K562 (cell line): ENCODE measurements around the gene TMEM132C. TPM values are rescaled to one million over a fixed set of nuclear protein-coding genes. Genes with fewer than 3 reads are reported as not detected.

Experiments
- ATAC-seq: fragments of 200-7000 bp; cut with Tn5 transposase; 3 replicates; pipeline ENCODE4 v1.9.1; 2020; ENCODE audit warnings: moderate library complexity
- BruUV-seq: library from RNA; stranded (reverse); fragments of 400-500 nt; replicated peaks from 2 replicates; lab custom pipeline; 2021; lab: Mats Ljungman, UMichigan
- CTCF ChIA-PET: fragments of 300-600 bp; formaldehyde crosslinking; extraction: SDS; loops from one replicate; lab custom pipeline; 2021; ENCODE audit warnings: low intra/inter-chr PET ratio; lab: Yijun Ruan, JAX
- POLR2A ChIA-PET: fragments of 300-600, 350-650 bp; sonication (Branson Sonifier 250); formaldehyde crosslinking; extraction: SDS; loops from one replicate; lab custom pipeline; 2021; ENCODE audit warnings: antibody characterized with exemption, inconsistent platforms; lab: Yijun Ruan, JAX
- DNase-seq, 4 experiments: peaks; one replicate each; pipeline versions ENCODE4 v3.0.0 to v3.0.0-alpha.2; 2011 to 2018; ENCODE audit warnings: low spot score in 3 of 4, mixed read lengths in 3 of 4; ENCODE audit errors: extremely low read depth in 1 of 4
- FAIRE-seq: peaks from 2 replicates; lab custom pipeline; 2011; peaks lifted over from hg19 to GRCh38; lab: Jason Lieb, UNC
- H2AFZ ChIP-seq: 2 replicates; pipeline ENCODE4 v1.6.0; 2011; ENCODE audit warnings: low read depth, low read length, control low read depth, inconsistent platforms
- H3K27ac ChIP-seq: fragments of 200-600 bp; 3 replicates; pipeline ENCODE4 v1.8.0; 2011; ENCODE audit warnings: low read depth, mild to moderate bottlenecking, control low read depth, inconsistent platforms, low read length, moderate library complexity, mixed read lengths; ENCODE audit errors: extremely low read depth
- H3K27me3 ChIP-seq, 2 experiments: fragments of 300-600 bp in 1 of 2; 2 replicates in 1 of 2; 3 replicates in 1 of 2; pipeline versions ENCODE4 v1.6.0 to v1.8.0; 2011; ENCODE audit warnings: inconsistent platforms in 2 of 2, low read length in 2 of 2, mild to moderate bottlenecking in 1 of 2, mixed read lengths in 1 of 2, moderate library complexity in 1 of 2; ENCODE audit not compliant: control insufficient read depth in 2 of 2, insufficient read depth in 2 of 2
- H3K36me3 ChIP-seq: fragments of 300-600 bp; 3 replicates; pipeline ENCODE4 v1.8.0; 2011; ENCODE audit warnings: mild to moderate bottlenecking, low read length, inconsistent platforms; ENCODE audit not compliant: control insufficient read depth, insufficient read depth
- H3K4me1 ChIP-seq, 2 experiments: fragments of 200-600 bp in 1 of 2; replicated peaks in 1 of 2; 2 replicates in 1 of 2; 3 replicates in 1 of 2; pipeline versions ENCODE4 v1.5.1 to v1.8.0; 2011; ENCODE audit warnings: inconsistent platforms in 2 of 2, low read length in 2 of 2, mild to moderate bottlenecking in 1 of 2, mixed read lengths in 1 of 2, moderate library complexity in 1 of 2; ENCODE audit not compliant: control insufficient read depth in 2 of 2, insufficient read depth in 2 of 2
- H3K4me2 ChIP-seq: 2 replicates; pipeline ENCODE4 v1.6.1; 2011; ENCODE audit warnings: low read length, control low read depth, inconsistent platforms, mixed read lengths; ENCODE audit not compliant: insufficient read depth
- H3K4me3 ChIP-seq: fragments of 200-600 bp; sonication (generic), shearing (Covaris generic); 2 replicates; pipeline ENCODE4 v1.5.1; 2016; ENCODE audit warnings: control low read depth, inconsistent platforms
- H3K79me2 ChIP-seq: fragments of 200-600 bp; 3 replicates; pipeline ENCODE4 v1.8.0; 2011; ENCODE audit warnings: low read length, inconsistent platforms; ENCODE audit not compliant: control insufficient read depth, insufficient read depth
- H3K9ac ChIP-seq, 2 experiments: 2 replicates each; pipeline versions ENCODE4 v1.6.0 to v1.6.1; 2011; ENCODE audit warnings: low read depth in 2 of 2, low read length in 2 of 2, control low read depth in 1 of 2, inconsistent platforms in 1 of 2, mild to moderate bottlenecking in 1 of 2, mixed read lengths in 1 of 2; ENCODE audit not compliant: insufficient read depth in 1 of 2
- H3K9me1 ChIP-seq: one replicate; pipeline ENCODE4 v1.6.0; 2011; ENCODE audit warnings: inconsistent platforms, mild to moderate bottlenecking, low read length, moderate library complexity; ENCODE audit not compliant: control insufficient read depth, insufficient read depth
- H3K9me3 ChIP-seq: replicated peaks from 2 replicates; pipeline ENCODE4 v1.5.1; 2011; ENCODE audit warnings: low read depth, low read length, inconsistent platforms; ENCODE audit not compliant: control insufficient read depth, insufficient read depth
- H4K20me1 ChIP-seq: replicated peaks from 2 replicates; pipeline ENCODE4 v1.6.1; 2011; ENCODE audit warnings: low read length, inconsistent platforms, mixed read lengths; ENCODE audit not compliant: control insufficient read depth, insufficient read depth
- ADNP ChIP-seq: fragments of 200-800 bp; sonication (Bioruptor generic); IDR thresholded peaks from 2 replicates; pipeline ENCODE4 v1.6.1; 2016; ENCODE audit warnings: missing genetic modification characterization, missing compliant biosample characterization
- CEBPB ChIP-seq: fragments of 450-650 bp; IDR thresholded peaks from 2 replicates; pipeline ENCODE4 v1.6.1; 2016; ENCODE audit warnings: missing genetic modification characterization, missing compliant biosample characterization
- CHD2 ChIP-seq: IDR thresholded peaks from 2 replicates; pipeline ENCODE4 v1.6.1; 2011; ENCODE audit warnings: low read depth, low read length
- CREM ChIP-seq: IDR thresholded peaks from 2 replicates; pipeline ENCODE4 v1.6.1; 2014; ENCODE audit warnings: antibody characterized with exemption, low read depth
- ELF1 ChIP-seq: fragments of 200-800 bp; sonication (Bioruptor generic); IDR thresholded peaks from 2 replicates; pipeline ENCODE4 v1.6.1; 2016; ENCODE audit warnings: missing genetic modification characterization, missing compliant biosample characterization
- ELK1 ChIP-seq: sonication (generic); formaldehyde crosslinking; IDR thresholded peaks from 2 replicates; pipeline ENCODE4 v1.8.1; 2022; ENCODE audit warnings: missing genetic modification reagents
- EP300 ChIP-seq: IDR thresholded peaks from 2 replicates; pipeline ENCODE4 v1.6.1; 2012; ENCODE audit warnings: low read length, improper control_type of control experiment
- KDM2B ChIP-seq: fragments of 250-450 bp; sonication (Bioruptor Pico); IDR thresholded peaks from 2 replicates; pipeline ENCODE4 v1.8.0; 2021; ENCODE audit warnings: mild to moderate bottlenecking, moderate library complexity
- KLF10 ChIP-seq: fragments of 250-450 bp; sonication (Bioruptor Pico); IDR thresholded peaks from 2 replicates; pipeline ENCODE4 v1.6.1; 2021; ENCODE audit warnings: matching md5 sums
- RBM17 ChIP-seq: fragments of 200-400 bp; formaldehyde crosslinking; IDR thresholded peaks from 2 replicates; pipeline ENCODE4 v1.6.1; 2017; ENCODE audit warnings: low read depth, mild to moderate bottlenecking, low read length, borderline replicate concordance
- TOE1 ChIP-seq, 2 experiments: fragments of 450-650 bp in 1 of 2; sonication (generic) in 1 of 2; formaldehyde crosslinking in 1 of 2; IDR thresholded peaks; 2 replicates each; pipeline versions ENCODE4 v1.7.1 to v1.8.0; 2016 to 2022; ENCODE audit warnings: borderline replicate concordance in 2 of 2, mild to moderate bottlenecking in 2 of 2, antibody characterized with exemption in 1 of 2, inconsistent platforms in 1 of 2, low read depth in 1 of 2, missing genetic modification reagents in 1 of 2, moderate library complexity in 1 of 2
- ZNF444 ChIP-seq: fragments of 250-450 bp; sonication (Bioruptor Pico); IDR thresholded peaks from 2 replicates; pipeline ENCODE4 v1.4.0; 2020; ENCODE audit warnings: mild to moderate bottlenecking, moderate library complexity
- WGBS: fragments of 100-300 bp; shearing (Covaris generic); methylation state at CpG from one replicate; pipeline ENCODE4 v1.1.6; 2016; ENCODE audit warnings: low coverage, mixed read lengths; ENCODE audit not compliant: insufficient coverage; ENCODE audit errors: missing lambda C conversion rate; 5-methylcytosine and 5-hydroxymethylcytosine counted together
- in situ Hi-C: fragments of 300-500 bp; cut with MboI; formaldehyde crosslinking; loops from 4 replicates; pipeline ENCODE4 v1.15.0; 2018; ENCODE audit warnings: inconsistent platforms, mixed read lengths
- intact Hi-C: fragments of 100-400 bp; cut with micrococcal nuclease; formaldehyde crosslinking; loops from 2 replicates; pipeline ENCODE4 v1.14.2; 2022
- polyA plus RNA-seq, 8 experiments: library from polyadenylated mRNA; depleted of rRNA in 4 of 8; stranded (reverse) in 5 of 8; unstranded in 3 of 8; fragments of >200 nt; fragmentation: Nextera tagmentation in 2 of 8; fragmentation: Illumina TruSeq in 1 of 8; extraction: Ambion mirVana in 2 of 8; extraction: Trizol in 1 of 8; gene quantifications; 2 replicates each; pipeline versions ENCODE4 v1.2.1 to v1.2.3, GENCODE V29; 2011 to 2014; ENCODE audit warnings: inconsistent platforms in 1 of 8, missing spikeins in 1 of 8
- total RNA-seq, 7 experiments: library from RNA; depleted of rRNA in 6 of 7; stranded (reverse); fragments of >200 nt in 6 of 7; fragmentation: Illumina TruSeq in 2 of 7; extraction: Trizol in 2 of 7; gene quantifications; 2 replicates each; pipeline versions ENCODE4 v1.2.1 to v1.2.3, GENCODE V29; 2011 to 2021; ENCODE audit warnings: low replicate concordance in 1 of 7

TMEM132C gene
- total and polyA plus RNA-seq, 9 of the 15 experiments (the other 6 are each of a cell fraction or from before 2014, with no cell fraction given): not detected

- FAIRE-seq (no peak), DNase-seq (no peak), ATAC-seq (no peak)
- POLR2A ChIA-PET: interaction anchor here (0.6 kb wide), 1 partner anchor 464 kb away, joined by 3 read pairs; no protein-coding TSS in a partner anchor
- no peak overlapping the region for H3K4me3 ChIP-seq
- H4K20me1 ChIP-seq: no peaks in the 10 kb centered on the region; the same call in 1 of the 2 replicates
- H3K9me1 ChIP-seq: no peaks in the 10 kb centered on the region
- intact Hi-C loops: no loop called here
- H3K27me3 ChIP-seq: peaks cover 0 to 3% of the 10 kb centered on the region in 2 experiments; a peak in 2 of 5 replicates
- no TSS peak for BruUV-seq
- H3K4me1 ChIP-seq: peaks cover 0 to 3% of the 10 kb centered on the region in 2 experiments; a peak in 1 of 5 replicates
- TF ChIP-seq KLF10 (CRISPR knock-in tag) (no peak), ELK1 (no peak), RBM17 (no peak), EP300 (no peak), CHD2 (no peak), ZNF444 (CRISPR knock-in tag) (no peak), CEBPB (no peak), ELF1 (tag) (no peak), TOE1 (IDR thresholded peaks at IDR 0.05; ENCODE audit: borderline replicate concordance) (no peak), TOE1 (CRISPR knock-in tag; IDR thresholded peaks at IDR 0.05; ENCODE audit: borderline replicate concordance, low read depth) (no peak), ADNP (tag) (no peak), KDM2B (CRISPR knock-in tag) (no peak), CREM (no peak)
- H3K9me3 ChIP-seq: no peaks in the 10 kb centered on the region
- no peaks in the 10 kb centered on the region for H3K79me2 ChIP-seq
- no peak overlapping the region for H2AFZ ChIP-seq
- CTCF ChIA-PET: no interaction called here
- H3K4me2 ChIP-seq: no peak overlapping the region
- H3K36me3 ChIP-seq: no peaks in the 10 kb centered on the region
- WGBS: 11% methylated on average over 2 of the region's 2 CpGs
- no peak overlapping the region for H3K9ac ChIP-seq
- in situ Hi-C loops: no loop called here
- H3K27ac ChIP-seq: no peak overlapping the region
Observed at GRCh38 chr12:128318946-128319345, 52.0 kb downstream of the TMEM132C start.
